Panc1 (cell line): ENCODE results near the gene IGSF5. TPM values are rescaled to one million over a fixed set of nuclear protein-coding genes. Genes with fewer than 3 reads are reported as not detected.
A peak's percentile ranks its signal among the peaks of the same experiment; 100 is the strongest.
"Not testable (repeated sequence)": the region's sequence is repeated elsewhere in the genome, so short reads cannot be mapped to it uniquely, and the experiment has no call there.

Experiments used
- ATAC-seq: fragments of 200-7000 bp; cut with Tn5 transposase; 2 replicates; pipeline ENCODE4 v1.9.1; 2020; ENCODE audit warnings: mild to moderate bottlenecking, moderate library complexity
- Bru-seq: library from RNA; stranded (reverse); fragments of 400-500 nt; gene quantifications from one replicate; lab custom pipeline; 2021; lab: Mats Ljungman, UMichigan
- BruChase-seq, 2 experiments: library from RNA; stranded (reverse); fragments of 400-500 nt; gene quantifications; one replicate each; lab custom pipeline; 2021; lab: Mats Ljungman, UMichigan
- BruUV-seq: library from RNA; stranded (reverse); fragments of 400-500 nt; replicated peaks from 2 replicates; lab custom pipeline; 2021; lab: Mats Ljungman, UMichigan
- CTCF ChIA-PET: fragments of 300-600 bp; sonication (Branson Sonifier 250); formaldehyde crosslinking; loops from one replicate; lab custom pipeline; 2022; ENCODE audit warnings: antibody characterized with exemption; lab: Charles Lee
- POLR2A ChIA-PET: fragments of 300-600 bp; sonication (Branson Sonifier 250); formaldehyde crosslinking; loops from one replicate; lab custom pipeline; 2022; ENCODE audit warnings: antibody characterized with exemption; lab: Charles Lee
- DNase-seq: peaks from one replicate; pipeline ENCODE4 v3.0.0-alpha.2; 2010; ENCODE audit warnings: low read depth, low spot score
- H3K27ac ChIP-seq: 2 replicates; pipeline ENCODE4 v1.5.1; 2011; ENCODE audit warnings: mild to moderate bottlenecking, low read length, inconsistent platforms
- H3K27me3 ChIP-seq: fragments of 200-500 bp; sonication (Bioruptor generic); 2 replicates; pipeline ENCODE4 v1.6.0; 2014; ENCODE audit warnings: low read length, inconsistent platforms; ENCODE audit not compliant: control insufficient read depth, insufficient read depth
- H3K36me3 ChIP-seq: fragments of 200-500 bp; sonication (Bioruptor generic); 2 replicates; pipeline ENCODE4 v1.5.1; 2014; ENCODE audit warnings: inconsistent platforms, mild to moderate bottlenecking, low read length, moderate library complexity; ENCODE audit not compliant: control insufficient read depth, insufficient read depth
- H3K4me1 ChIP-seq: 2 replicates; pipeline ENCODE4 v1.5.1; 2011; ENCODE audit warnings: inconsistent platforms, mild to moderate bottlenecking, low read length, moderate library complexity; ENCODE audit not compliant: control insufficient read depth, insufficient read depth
- H3K4me3 ChIP-seq, 2 experiments: 2 replicates each; pipeline ENCODE4 v1.5.1; 2011 to 2012; ENCODE audit warnings: low read depth in 2 of 2, low read length in 2 of 2, mild to moderate bottlenecking in 2 of 2, inconsistent platforms in 1 of 2, moderate library complexity in 1 of 2
- H3K9me3 ChIP-seq: fragments of 200-500 bp; sonication (Bioruptor generic); 2 replicates; pipeline ENCODE4 v1.5.1; 2014; ENCODE audit warnings: low read depth, mild to moderate bottlenecking, inconsistent platforms, low read length, moderate library complexity; ENCODE audit not compliant: control insufficient read depth, insufficient read depth
- POLR2AphosphoS5 ChIP-seq: IDR thresholded peaks from 2 replicates; pipeline ENCODE4 v1.6.1; 2012; ENCODE audit warnings: mild to moderate bottlenecking, low read depth, low read length, moderate library complexity
- SIN3A ChIP-seq: IDR thresholded peaks from 2 replicates; pipeline ENCODE4 v1.6.1; 2012; ENCODE audit warnings: low read depth, mild to moderate bottlenecking, low read length, moderate library complexity, borderline replicate concordance; ENCODE audit not compliant: insufficient read depth
- TCF7L2 ChIP-seq: IDR thresholded peaks from 2 replicates; pipeline ENCODE4 v1.6.1; 2011; ENCODE audit warnings: mild to moderate bottlenecking, low read depth, low read length, inconsistent platforms
- in situ Hi-C: cut with HindIII; loops from 2 replicates; pipeline ENCODE4 v1.10.0; 2016; ENCODE audit warnings: low sequenced_read_pairs, low pct_unique_long_range_greater_than_20kb
- intact Hi-C: fragments of 100-400 bp; cut with micrococcal nuclease; formaldehyde crosslinking; loops from one replicate; pipeline ENCODE4 v1.10.0; 2022; ENCODE audit not compliant: unreplicated experiment
- long read RNA-seq: library from polyadenylated mRNA; unstranded; transcript quantifications from one replicate; pipeline ENCODE4 v2.0.0, GENCODE V29; 2021; ENCODE audit not compliant: unreplicated experiment
- polyA plus RNA-seq: library from polyadenylated mRNA; unstranded; fragments of >200 nt; gene quantifications from one replicate; pipeline ENCODE4 v1.2.1, GENCODE V29; 2012; ENCODE audit warnings: missing spikeins; ENCODE audit not compliant: insufficient read length
- total RNA-seq: library from RNA; stranded (reverse); gene quantifications from one replicate; pipeline ENCODE4 v1.2.1, GENCODE V29; 2021; ENCODE audit not compliant: unreplicated experiment
- TF ChIP-seq, protein P1 (sequence below), 2 experiments: IDR thresholded peaks; 2 replicates each; pipeline ENCODE4 v1.6.1; 2011 to 2012; ENCODE audit warnings: low read depth in 2 of 2, control low read depth in 1 of 2, low read length in 1 of 2, mild to moderate bottlenecking in 1 of 2, moderate library complexity in 1 of 2; ENCODE audit not compliant: insufficient read depth in 1 of 2
- TF ChIP-seq, protein P2 (sequence below): fragments of 450-650 bp; IDR thresholded peaks from 2 replicates; pipeline ENCODE4 v1.5.1; 2017; ENCODE audit warnings: mild to moderate bottlenecking

IGSF5 gene
- not detected for total RNA-seq
- not detected for polyA plus RNA-seq
- percentile 3 among the genes with signal in this experiment for Bru-seq, nascent RNA
- percentile 5 among the genes with signal in this experiment for BruChase-seq, experiment 1, labeled RNA remaining after a 2-hour chase
- BruChase-seq, experiment 2, labeled RNA remaining after a 6-hour chase = percentile 3 among the genes with signal in this experiment
- long read RNA-seq = 0 reads

DNA sequence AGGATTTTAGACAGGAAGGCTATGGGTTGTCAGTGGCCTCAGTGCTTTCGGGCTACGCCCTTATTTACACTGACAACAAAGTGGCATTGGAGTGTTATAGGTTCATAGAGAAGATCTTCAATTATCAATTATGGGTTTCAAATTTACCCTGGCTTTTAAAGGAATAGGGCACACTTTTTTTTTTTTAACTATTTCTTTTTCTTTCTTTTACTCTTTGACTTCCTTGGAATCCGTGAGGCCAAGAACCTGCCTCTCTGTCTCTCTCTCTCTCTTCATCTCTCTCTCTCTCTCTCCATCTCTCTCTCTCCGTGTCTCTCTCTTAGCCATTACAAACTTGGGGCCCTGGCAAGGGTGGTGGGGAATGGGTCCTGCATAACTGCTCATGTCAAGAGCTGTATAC lies at the start of gene IGSF5:
TSS of gene IGSF5 (plus strand) at position 301 of the 400 bp plus-strand sequence. CDS start 327 bp downstream, outside the sequence.
- H3K4me1 ChIP-seq, H3K4me3 ChIP-seq, DNase-seq, POLR2A ChIA-PET, H3K36me3 ChIP-seq, BruUV-seq, H3K27ac ChIP-seq, CTCF ChIA-PET, H3K9me3 ChIP-seq, intact Hi-C loops, H3K27me3 ChIP-seq, in situ Hi-C loops, ATAC-seq: not testable (repeated sequence)

DNA sequence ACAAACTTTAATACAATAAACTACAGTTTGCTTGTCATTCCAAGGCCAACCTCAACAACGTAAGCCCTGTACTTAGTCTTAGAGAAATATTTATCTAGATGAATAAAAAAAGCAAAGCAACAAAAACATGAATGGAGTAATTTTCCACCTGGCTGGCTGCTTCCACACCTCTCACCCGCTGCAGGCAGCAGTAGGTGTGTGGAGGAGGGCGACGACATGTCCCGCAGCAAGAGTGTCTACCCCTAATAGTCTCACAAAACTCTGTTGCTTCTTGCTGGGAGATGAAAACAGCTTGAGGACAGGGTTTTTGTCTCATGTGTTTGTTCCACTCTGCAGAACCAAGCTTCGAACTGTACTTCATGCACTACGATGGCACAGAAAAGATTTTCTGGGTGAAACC lies 48.8 kb upstream of the IGSF5 start:
- H3K27ac ChIP-seq = no peak overlapping the region
- ChIA-PET CTCF (no interaction called here), POLR2A (no interaction called here)
- no peak for DNase-seq
- intact Hi-C loops = no loop called here
- no peaks in the 10 kb centered on the region for H3K4me1 ChIP-seq
- H3K4me3 ChIP-seq = no peak overlapping the region
- BruUV-seq = no TSS peak
- no peaks in the 10 kb centered on the region for H3K27me3 ChIP-seq
- no peaks in the 10 kb centered on the region for H3K9me3 ChIP-seq
- in situ Hi-C loops = no loop called here
- ATAC-seq = no peak
- H3K36me3 ChIP-seq = no peaks in the 10 kb centered on the region
- TF ChIP-seq, protein P1, sequence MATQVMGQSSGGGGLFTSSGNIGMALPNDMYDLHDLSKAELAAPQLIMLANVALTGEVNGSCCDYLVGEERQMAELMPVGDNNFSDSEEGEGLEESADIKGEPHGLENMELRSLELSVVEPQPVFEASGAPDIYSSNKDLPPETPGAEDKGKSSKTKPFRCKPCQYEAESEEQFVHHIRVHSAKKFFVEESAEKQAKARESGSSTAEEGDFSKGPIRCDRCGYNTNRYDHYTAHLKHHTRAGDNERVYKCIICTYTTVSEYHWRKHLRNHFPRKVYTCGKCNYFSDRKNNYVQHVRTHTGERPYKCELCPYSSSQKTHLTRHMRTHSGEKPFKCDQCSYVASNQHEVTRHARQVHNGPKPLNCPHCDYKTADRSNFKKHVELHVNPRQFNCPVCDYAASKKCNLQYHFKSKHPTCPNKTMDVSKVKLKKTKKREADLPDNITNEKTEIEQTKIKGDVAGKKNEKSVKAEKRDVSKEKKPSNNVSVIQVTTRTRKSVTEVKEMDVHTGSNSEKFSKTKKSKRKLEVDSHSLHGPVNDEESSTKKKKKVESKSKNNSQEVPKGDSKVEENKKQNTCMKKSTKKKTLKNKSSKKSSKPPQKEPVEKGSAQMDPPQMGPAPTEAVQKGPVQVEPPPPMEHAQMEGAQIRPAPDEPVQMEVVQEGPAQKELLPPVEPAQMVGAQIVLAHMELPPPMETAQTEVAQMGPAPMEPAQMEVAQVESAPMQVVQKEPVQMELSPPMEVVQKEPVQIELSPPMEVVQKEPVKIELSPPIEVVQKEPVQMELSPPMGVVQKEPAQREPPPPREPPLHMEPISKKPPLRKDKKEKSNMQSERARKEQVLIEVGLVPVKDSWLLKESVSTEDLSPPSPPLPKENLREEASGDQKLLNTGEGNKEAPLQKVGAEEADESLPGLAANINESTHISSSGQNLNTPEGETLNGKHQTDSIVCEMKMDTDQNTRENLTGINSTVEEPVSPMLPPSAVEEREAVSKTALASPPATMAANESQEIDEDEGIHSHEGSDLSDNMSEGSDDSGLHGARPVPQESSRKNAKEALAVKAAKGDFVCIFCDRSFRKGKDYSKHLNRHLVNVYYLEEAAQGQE (IDR thresholded peaks at IDR 0.05; ENCODE audit: insufficient read depth in 1 of 2, low read depth in 2 of 2, low read length in 1 of 2) = no peak
- TF ChIP-seq POLR2AphosphoS5 = no peak
- no peak for TF ChIP-seq TCF7L2
- TF ChIP-seq, protein P2, sequence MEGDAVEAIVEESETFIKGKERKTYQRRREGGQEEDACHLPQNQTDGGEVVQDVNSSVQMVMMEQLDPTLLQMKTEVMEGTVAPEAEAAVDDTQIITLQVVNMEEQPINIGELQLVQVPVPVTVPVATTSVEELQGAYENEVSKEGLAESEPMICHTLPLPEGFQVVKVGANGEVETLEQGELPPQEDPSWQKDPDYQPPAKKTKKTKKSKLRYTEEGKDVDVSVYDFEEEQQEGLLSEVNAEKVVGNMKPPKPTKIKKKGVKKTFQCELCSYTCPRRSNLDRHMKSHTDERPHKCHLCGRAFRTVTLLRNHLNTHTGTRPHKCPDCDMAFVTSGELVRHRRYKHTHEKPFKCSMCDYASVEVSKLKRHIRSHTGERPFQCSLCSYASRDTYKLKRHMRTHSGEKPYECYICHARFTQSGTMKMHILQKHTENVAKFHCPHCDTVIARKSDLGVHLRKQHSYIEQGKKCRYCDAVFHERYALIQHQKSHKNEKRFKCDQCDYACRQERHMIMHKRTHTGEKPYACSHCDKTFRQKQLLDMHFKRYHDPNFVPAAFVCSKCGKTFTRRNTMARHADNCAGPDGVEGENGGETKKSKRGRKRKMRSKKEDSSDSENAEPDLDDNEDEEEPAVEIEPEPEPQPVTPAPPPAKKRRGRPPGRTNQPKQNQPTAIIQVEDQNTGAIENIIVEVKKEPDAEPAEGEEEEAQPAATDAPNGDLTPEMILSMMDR = no peak
- no peak for TF ChIP-seq SIN3A

DNA sequence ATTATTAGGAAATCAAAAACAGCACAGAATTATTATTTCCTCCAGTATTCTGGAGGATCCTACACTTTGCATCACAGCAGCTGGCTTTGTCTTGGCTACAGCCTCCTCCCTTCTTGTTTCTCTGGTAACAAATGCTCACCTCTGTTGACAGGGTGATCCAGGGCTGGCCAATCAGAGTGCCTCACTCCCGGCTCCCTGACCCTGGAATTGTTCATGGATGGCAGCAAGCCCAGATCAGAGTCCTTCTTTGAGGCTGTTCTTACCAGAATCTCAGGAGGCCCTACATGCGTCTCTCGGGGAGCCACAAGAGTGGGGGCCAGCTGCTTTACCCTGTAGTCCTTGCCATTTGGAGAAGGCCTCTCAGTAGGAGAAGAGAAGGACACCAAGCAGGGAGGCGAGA lies 48.4 kb upstream of the IGSF5 start:
- POLR2A ChIA-PET = no interaction called here
- in situ Hi-C loops = no loop called here
- no peak overlapping the region for H3K4me3 ChIP-seq
- intact Hi-C loops = no loop called here
- no TSS peak for BruUV-seq
- no peaks in the 10 kb centered on the region for H3K36me3 ChIP-seq
- CTCF ChIA-PET = no interaction called here
- DNase-seq (no peak), ATAC-seq (no peak)
- no peaks in the 10 kb centered on the region for H3K9me3 ChIP-seq
- no peaks in the 10 kb centered on the region; the same call in 1 of the 2 replicates for H3K27me3 ChIP-seq
- H3K4me1 ChIP-seq = no peaks in the 10 kb centered on the region
- TF ChIP-seq SIN3A (no peak), TCF7L2 (no peak)
- TF ChIP-seq, protein P1 (IDR thresholded peaks at IDR 0.05; ENCODE audit: insufficient read depth in 1 of 2, low read depth in 2 of 2, low read length in 1 of 2) = no peak
- H3K27ac ChIP-seq = no peak overlapping the region
